Panc1 (cell line): Measurements from ENCODE around the gene ANGPTL4. TPM values are rescaled to one million over a fixed set of nuclear protein-coding genes. Genes with fewer than 3 reads are reported as not detected.

Experiments used
- ATAC-seq: fragments of 200-7000 bp; cut with Tn5 transposase; 2 replicates; pipeline ENCODE4 v1.9.1; 2020; ENCODE audit warnings: mild to moderate bottlenecking, moderate library complexity
- BruUV-seq: library from RNA; stranded (reverse); fragments of 400-500 nt; replicated peaks from 2 replicates; lab custom pipeline; 2021; lab: Mats Ljungman, UMichigan
- CTCF ChIA-PET: fragments of 300-600 bp; sonication (Branson Sonifier 250); formaldehyde crosslinking; loops from one replicate; lab custom pipeline; 2022; ENCODE audit warnings: antibody characterized with exemption; lab: Charles Lee
- POLR2A ChIA-PET: fragments of 300-600 bp; sonication (Branson Sonifier 250); formaldehyde crosslinking; loops from one replicate; lab custom pipeline; 2022; ENCODE audit warnings: antibody characterized with exemption; lab: Charles Lee
- DNase-seq: peaks from one replicate; pipeline ENCODE4 v3.0.0-alpha.2; 2010; ENCODE audit warnings: low read depth, low spot score
- H3K27ac ChIP-seq: 2 replicates; pipeline ENCODE4 v1.5.1; 2011; ENCODE audit warnings: mild to moderate bottlenecking, low read length, inconsistent platforms
- H3K27me3 ChIP-seq: fragments of 200-500 bp; sonication (Bioruptor generic); 2 replicates; pipeline ENCODE4 v1.6.0; 2014; ENCODE audit warnings: low read length, inconsistent platforms; ENCODE audit not compliant: control insufficient read depth, insufficient read depth
- H3K36me3 ChIP-seq: fragments of 200-500 bp; sonication (Bioruptor generic); 2 replicates; pipeline ENCODE4 v1.5.1; 2014; ENCODE audit warnings: inconsistent platforms, mild to moderate bottlenecking, low read length, moderate library complexity; ENCODE audit not compliant: control insufficient read depth, insufficient read depth
- H3K4me1 ChIP-seq: 2 replicates; pipeline ENCODE4 v1.5.1; 2011; ENCODE audit warnings: inconsistent platforms, mild to moderate bottlenecking, low read length, moderate library complexity; ENCODE audit not compliant: control insufficient read depth, insufficient read depth
- H3K4me3 ChIP-seq, 2 experiments: 2 replicates each; pipeline ENCODE4 v1.5.1; 2011 to 2012; ENCODE audit warnings: low read depth in 2 of 2, low read length in 2 of 2, mild to moderate bottlenecking in 2 of 2, inconsistent platforms in 1 of 2, moderate library complexity in 1 of 2
- H3K9me3 ChIP-seq: fragments of 200-500 bp; sonication (Bioruptor generic); 2 replicates; pipeline ENCODE4 v1.5.1; 2014; ENCODE audit warnings: low read depth, mild to moderate bottlenecking, inconsistent platforms, low read length, moderate library complexity; ENCODE audit not compliant: control insufficient read depth, insufficient read depth
- CTCF ChIP-seq: fragments of 450-650 bp; IDR thresholded peaks from 2 replicates; pipeline ENCODE4 v1.5.1; 2017; ENCODE audit warnings: mild to moderate bottlenecking
- POLR2AphosphoS5 ChIP-seq: IDR thresholded peaks from 2 replicates; pipeline ENCODE4 v1.6.1; 2012; ENCODE audit warnings: mild to moderate bottlenecking, low read depth, low read length, moderate library complexity
- REST ChIP-seq, 2 experiments: IDR thresholded peaks; 2 replicates each; pipeline ENCODE4 v1.6.1; 2011 to 2012; ENCODE audit warnings: low read depth in 2 of 2, control low read depth in 1 of 2, low read length in 1 of 2, mild to moderate bottlenecking in 1 of 2, moderate library complexity in 1 of 2; ENCODE audit not compliant: insufficient read depth in 1 of 2
- SIN3A ChIP-seq: IDR thresholded peaks from 2 replicates; pipeline ENCODE4 v1.6.1; 2012; ENCODE audit warnings: low read depth, mild to moderate bottlenecking, low read length, moderate library complexity, borderline replicate concordance; ENCODE audit not compliant: insufficient read depth
- TCF7L2 ChIP-seq: IDR thresholded peaks from 2 replicates; pipeline ENCODE4 v1.6.1; 2011; ENCODE audit warnings: mild to moderate bottlenecking, low read depth, low read length, inconsistent platforms
- in situ Hi-C: cut with HindIII; loops from 2 replicates; pipeline ENCODE4 v1.10.0; 2016; ENCODE audit warnings: low sequenced_read_pairs, low pct_unique_long_range_greater_than_20kb
- intact Hi-C: fragments of 100-400 bp; cut with micrococcal nuclease; formaldehyde crosslinking; loops from one replicate; pipeline ENCODE4 v1.10.0; 2022; ENCODE audit not compliant: unreplicated experiment
- total RNA-seq: library from RNA; stranded (reverse); gene quantifications from one replicate; pipeline ENCODE4 v1.2.1, GENCODE V29; 2021; ENCODE audit not compliant: unreplicated experiment

The ANGPTL4 gene
- total RNA-seq, 1 experiment from 2014 or later: 46.6 TPM

GRCh38 chr19:8342684-8343482 lies 21.1 kb upstream of the ANGPTL4 start, which contains the start of gene KANK3:
KANK3 (minus strand) TSS chr19:8343262; CDS start chr19:8337828, 5,434 bp downstream.
- peak; percentile 100 for ATAC-seq
- BruUV-seq: no TSS peak
- Histone ChIP-seq H3K27me3 (no peaks in the 10 kb centered on the region), H3K4me3 (peak within 1 kb of the TSS; percentile 53 to 58), H3K4me1 (no peaks in the 10 kb centered on the region), H3K9me3 (no peaks in the 10 kb centered on the region), H3K27ac (no peak within 1 kb of the TSS), H3K36me3 (no peaks in the 10 kb centered on the region)
- POLR2A ChIA-PET: no interaction called here
- intact Hi-C loops (no loop called here), in situ Hi-C loops (no loop called here)
- CTCF ChIA-PET: interaction anchor here (1.0 kb wide), 1 partner anchor 10 kb away, joined by 5 read pairs; no protein-coding TSS in a partner anchor
- TF ChIP-seq SIN3A (no peak), TCF7L2 (no peak), POLR2AphosphoS5 (no peak), REST (IDR thresholded peaks at IDR 0.05; ENCODE audit: insufficient read depth in 1 of 2, low read depth in 2 of 2, low read length in 1 of 2) (no peak), CTCF (no peak)
- DNase-seq: no peak

GRCh38 chr19:8343483-8343844 lies 20.5 kb upstream of the ANGPTL4 start:
- CTCF ChIA-PET: interaction anchor here (0.6 to 1.0 kb wide), 4 partner anchors 9 to 1510 kb away, joined by 3 to 5 read pairs (median 5); no protein-coding TSS in a partner anchor

More at GRCh38 chr19:8343483-8343844, 20.5 kb upstream of the ANGPTL4 start:
- POLR2A ChIA-PET: no interaction called here
- DNase-seq (no peak), ATAC-seq (no peak; the same call in 1 of the 2 replicates)
- Histone ChIP-seq H3K4me3 (peak overlapping the region; percentile 53 to 58), H3K9me3 (no peaks in the 10 kb centered on the region), H3K36me3 (no peaks in the 10 kb centered on the region), H3K4me1 (no peaks in the 10 kb centered on the region), H3K27ac (no peak overlapping the region), H3K27me3 (no peaks in the 10 kb centered on the region)
- intact Hi-C loops (no loop called here), in situ Hi-C loops (no loop called here)
- no peak for TF ChIP-seq POLR2AphosphoS5
- no peak for TF ChIP-seq CTCF
- no peak for TF ChIP-seq REST (IDR thresholded peaks at IDR 0.05; ENCODE audit: insufficient read depth in 1 of 2, low read depth in 2 of 2, low read length in 1 of 2)
- no peak for TF ChIP-seq TCF7L2
- TF ChIP-seq SIN3A: no peak
- BruUV-seq: no TSS peak
